CD14-positive monocyte (primary cell): ENCODE data around the gene MST1R. TPM values are rescaled to one million over a fixed set of nuclear protein-coding genes. Genes with fewer than 3 reads are reported as not detected.

Experiments
- DNase-seq, 3 donors: peaks; one replicate each; pipeline ENCODE4 v3.0.0-alpha.2; 2011 to 2022
- H2AFZ ChIP-seq: 2 replicates; pipeline ENCODE4 v1.6.0; 2012; ENCODE audit warnings: mild to moderate bottlenecking, low read depth, low read length, inconsistent platforms; ENCODE audit not compliant: insufficient read depth, poor library complexity, severe bottlenecking
- H3K27ac ChIP-seq, 2 donors: 1 replicate in 1 of 2; 2 replicates in 1 of 2; pipeline ENCODE4 v1.5.1; 2012 to 2013; ENCODE audit warnings: low read length in 2 of 2, control low read depth in 1 of 2, inconsistent platforms in 1 of 2, low read depth in 1 of 2, mild to moderate bottlenecking in 1 of 2
- H3K27me3 ChIP-seq, 2 donors: one replicate each; pipeline versions ENCODE4 v1.6.0 to v1.6.1; 2011 to 2013; ENCODE audit warnings: low read length in 2 of 2; ENCODE audit not compliant: control insufficient read depth in 2 of 2, insufficient read depth in 2 of 2
- H3K36me3 ChIP-seq, 2 donors: replicated peaks in 1 of 2; 1 replicate in 1 of 2; 2 replicates in 1 of 2; pipeline versions ENCODE4 v1.5.1 to v1.6.1; 2012 to 2013; ENCODE audit warnings: low read length in 2 of 2, control low read depth in 1 of 2, inconsistent platforms in 1 of 2, mild to moderate bottlenecking in 1 of 2; ENCODE audit not compliant: insufficient read depth in 2 of 2, control insufficient read depth in 1 of 2
- H3K4me1 ChIP-seq, 2 donors: 1 replicate in 1 of 2; 2 replicates in 1 of 2; pipeline versions ENCODE4 v1.5.1 to v1.6.1; 2012 to 2013; ENCODE audit warnings: low read length in 2 of 2, control low read depth in 1 of 2, inconsistent platforms in 1 of 2, mild to moderate bottlenecking in 1 of 2, moderate library complexity in 1 of 2; ENCODE audit not compliant: insufficient read depth in 2 of 2, control insufficient read depth in 1 of 2
- H3K4me2 ChIP-seq: replicated peaks from 2 replicates; pipeline ENCODE3; 2012; ENCODE audit warnings: low read length, moderate library complexity, mild to moderate bottlenecking; ENCODE audit not compliant: poor library complexity, severe bottlenecking; ENCODE audit errors: extremely low read depth
- H3K4me3 ChIP-seq, 3 experiments: fragments of 200-600 bp in 1 of 3; sonication (generic) in 1 of 3; replicated peaks in 1 of 3; 1 replicate in 2 of 3; 2 replicates in 1 of 3; pipeline ENCODE4 v1.5.1; 2011 to 2013; ENCODE audit warnings: low read length in 3 of 3, mild to moderate bottlenecking in 3 of 3, control low read depth in 2 of 3, low read depth in 2 of 3, inconsistent platforms in 1 of 3, moderate library complexity in 1 of 3
- H3K79me2 ChIP-seq: 2 replicates; pipeline ENCODE4 v1.6.0; 2012; ENCODE audit warnings: mild to moderate bottlenecking, control low read depth, inconsistent platforms, low read length, moderate library complexity; ENCODE audit not compliant: insufficient read depth
- H3K9ac ChIP-seq: 2 replicates; pipeline ENCODE4 v1.6.0; 2017; ENCODE audit warnings: low read length, mild to moderate bottlenecking; ENCODE audit not compliant: insufficient read depth, poor library complexity, severe bottlenecking
- H3K9me3 ChIP-seq, 2 donors: replicated peaks in 1 of 2; 1 replicate in 1 of 2; 2 replicates in 1 of 2; pipeline versions ENCODE4 v1.5.1 to v1.6.1; 2012 to 2013; ENCODE audit warnings: low read length in 2 of 2, control low read depth in 1 of 2; ENCODE audit not compliant: control insufficient read depth in 1 of 2, insufficient read depth in 1 of 2
- H4K20me1 ChIP-seq: 2 replicates; pipeline ENCODE4 v1.6.0; 2012; ENCODE audit warnings: mild to moderate bottlenecking, low read length, control low read depth, moderate library complexity; ENCODE audit not compliant: insufficient read depth
- H3K27ac Mint-ChIP-seq, 7 donors: one replicate each; pipeline ENCODE4 v1.8.0; 2020; ENCODE audit warnings: mild to moderate bottlenecking in 7 of 7, mixed read lengths in 7 of 7, moderate library complexity in 6 of 7, inconsistent platforms in 2 of 7
- H3K27me3 Mint-ChIP-seq, 3 donors: one replicate each; pipeline ENCODE4 v1.8.0; 2021 to 2022; ENCODE audit warnings: low read depth in 3 of 3, mild to moderate bottlenecking in 3 of 3, mixed read lengths in 3 of 3, moderate library complexity in 3 of 3, inconsistent platforms in 1 of 3
- H3K36me3 Mint-ChIP-seq, 2 donors: one replicate each; pipeline ENCODE4 v1.8.0; 2020; ENCODE audit warnings: mixed read lengths in 2 of 2, inconsistent platforms in 1 of 2, mild to moderate bottlenecking in 1 of 2
- H3K4me1 Mint-ChIP-seq: one replicate; pipeline ENCODE4 v1.8.0; 2020; ENCODE audit warnings: mild to moderate bottlenecking, mixed read lengths
- H3K4me3 Mint-ChIP-seq, 2 donors: one replicate each; pipeline ENCODE4 v1.8.0; 2020; ENCODE audit warnings: mild to moderate bottlenecking in 2 of 2, mixed read lengths in 2 of 2, moderate library complexity in 1 of 2
- H3K9me3 Mint-ChIP-seq, 7 donors: one replicate each; pipeline ENCODE4 v1.8.0; 2020 to 2022; ENCODE audit warnings: mixed read lengths in 7 of 7, mild to moderate bottlenecking in 6 of 7, moderate library complexity in 6 of 7, inconsistent platforms in 2 of 7
- CTCF ChIP-seq: fragments of 200-600 bp; IDR thresholded peaks from one replicate; pipeline ENCODE4 v1.8.0; 2022; ENCODE audit warnings: antibody characterized with exemption, mild to moderate bottlenecking
- WGBS: methylation state at CpG from one replicate; pipeline ENCODE4 v1.1.5; 2013; ENCODE audit warnings: missing lambda C conversion rate; ENCODE audit not compliant: insufficient coverage; 5-methylcytosine and 5-hydroxymethylcytosine counted together
- intact Hi-C, 2 donors: fragments of 100-400 bp; cut with micrococcal nuclease; formaldehyde crosslinking; loops; one replicate each; pipeline versions ENCODE4 v1.15.0 to v1.15.1; 2023
- polyA plus RNA-seq, 3 donors: library from polyadenylated mRNA; depleted of rRNA in 1 of 3; unstranded in 2 of 3; stranded (reverse) in 1 of 3; fragments of 300-500 nt in 2 of 3; fragments of >200 nt in 1 of 3; fragmentation: Illumina TruSeq in 2 of 3; gene quantifications; 1 replicate in 2 of 3; 2 replicates in 1 of 3; pipeline ENCODE4 v1.2.3, GENCODE V29; 2012 to 2021
- small RNA-seq: library from RNA; depleted of rRNA; stranded (forward); fragments of <200 nt; gene quantifications from one replicate; pipeline ENCODE3, GENCODE V24; 2012; ENCODE audit warnings: low read depth; ENCODE audit not compliant: insufficient read length

Gene MST1R
- polyA plus RNA-seq, 3 donors = 0.25 TPM; not detected in 2

GRCh38 chr3:49839193-49839809 is 64.4 kb downstream of the MST1R start:
- no peaks in the 10 kb centered on the region for H3K9me3 ChIP-seq
- no peaks in the 10 kb centered on the region for H3K27me3 Mint-ChIP-seq
- peak; percentile 71 to 78 (median 78) for DNase-seq
- H3K79me2 ChIP-seq = no peaks in the 10 kb centered on the region
- WGBS = 0% methylated on average over 3 of the region's 6 CpGs
- H3K4me3 Mint-ChIP-seq = no peak overlapping the region
- intact Hi-C loops = loop anchor here (1.0 to 5.0 kb wide), 3 partner anchors 36 to 137 kb away; partner anchors contain the start of gene INKA1 (in 1 of the 2)
- no peak overlapping the region for H3K27ac ChIP-seq
- H3K9me3 Mint-ChIP-seq = no peaks in the 10 kb centered on the region
- TF ChIP-seq CTCF = peak; percentile 82
- H3K4me1 ChIP-seq = no peaks in the 10 kb centered on the region
- peak overlapping the region; percentile 63 for H2AFZ ChIP-seq
- H4K20me1 ChIP-seq = no peaks in the 10 kb centered on the region
- peaks cover 9 to 38% of the 10 kb centered on the region in 2 donors for H3K36me3 ChIP-seq
- no peaks in the 10 kb centered on the region for H3K4me1 Mint-ChIP-seq
- no peak overlapping the region for H3K4me3 ChIP-seq
- peaks cover 21 to 51% of the 10 kb centered on the region in 2 donors for H3K36me3 Mint-ChIP-seq
- H3K27me3 ChIP-seq = no peaks in the 10 kb centered on the region
- no peak overlapping the region for H3K4me2 ChIP-seq
- no peak overlapping the region for H3K9ac ChIP-seq
- peak overlapping the region in 5 of 7 donors; percentile 23 to 63 (median 45) for H3K27ac Mint-ChIP-seq

Small RNAs within 50 kb of the gene (small RNA-seq; reads per million reads assigned to genes)
- gene RN7SL217P = not detected

Other genes starting within 250 kb of the MST1R start
- 100 to 1,000 TPM in 1 of 3 donors, 10 to 100 TPM in 2; 66.1 to 105 (median 92.6) TPM for gene APEH, start 229.5 kb downstream of the MST1R start, polyA plus RNA-seq
- gene MST1, start 214.4 kb downstream of the MST1R start, polyA plus RNA-seq = 10 to 100 TPM in 1 of 3 donors, under 1 TPM in 1, not detected in 1; 0.28 to 17.8 TPM
- gene RNF123, start 214.3 kb downstream of the MST1R start, polyA plus RNA-seq = 10 to 100 TPM; 11.1 to 46.2 (median 15.7) TPM
- gene AMIGO3, start 184.2 kb downstream of the MST1R start, polyA plus RNA-seq = under 1 TPM in 1 of 3 donors, not detected in 2; 0.96 TPM
- gene GMPPB, start 179.9 kb downstream of the MST1R start, polyA plus RNA-seq = 10 to 100 TPM; 14.7 to 17.6 (median 17.6) TPM
- 10 to 100 TPM; 15.8 to 27.1 (median 16.1) TPM for gene IP6K1, start 117.3 kb downstream of the MST1R start, polyA plus RNA-seq
- gene CDHR4, start 104.0 kb downstream of the MST1R start, polyA plus RNA-seq = not detected
- 1 to 10 TPM in 2 of 3 donors, under 1 TPM in 1; 0.43 to 1.3 (median 1.3) TPM for gene INKA1, start 100.6 kb downstream of the MST1R start, polyA plus RNA-seq
- gene UBA7, start 89.9 kb downstream of the MST1R start, polyA plus RNA-seq = 100 to 1,000 TPM in 1 of 3 donors, 10 to 100 TPM in 2; 39.1 to 399 (median 43.7) TPM
- 1 to 10 TPM in 1 of 3 donors, under 1 TPM in 2; 0.68 to 1.1 (median 0.95) TPM for gene TRAIP, start 47.3 kb downstream of the MST1R start, polyA plus RNA-seq
- gene CAMKV, start 34.0 kb downstream of the MST1R start, polyA plus RNA-seq = under 1 TPM in 2 of 3 donors, not detected in 1; 0.03 to 0.10 TPM
- 1 to 10 TPM; 5.4 to 6.6 (median 6.1) TPM for gene MON1A, start 25.9 kb upstream of the MST1R start, polyA plus RNA-seq
- 100 to 1,000 TPM in 1 of 3 donors, 10 to 100 TPM in 2; 11.3 to 137 (median 17.8) TPM for gene RBM6, start 36.3 kb upstream of the MST1R start, polyA plus RNA-seq
- gene RBM5, start 185.0 kb upstream of the MST1R start, polyA plus RNA-seq = 100 to 1,000 TPM in 1 of 3 donors, 10 to 100 TPM in 1, 1 to 10 TPM in 1; 9.7 to 332 (median 18.5) TPM